Stomach (tissue), 4 donors: ENCODE measurements around the gene GCNT4.

ENCODE experiments used
- CTCF ChIP-seq, 7 experiments: fragments of 450-650 bp in 4 of 7; fragments of 200-600 bp in 3 of 7; sonication (generic) in 3 of 7; IDR thresholded peaks; one replicate each; pipeline ENCODE4 v1.5.1; 2016 to 2019; ENCODE audit warnings: antibody characterized with exemption in 7 of 7, control low read depth in 2 of 7, mild to moderate bottlenecking in 1 of 7
- POLR2AphosphoS5 ChIP-seq, 3 donors: sonication (generic); formaldehyde crosslinking; IDR thresholded peaks; one replicate each; pipeline ENCODE4 v1.6.1; 2016; ENCODE audit warnings: antibody characterized with exemption in 3 of 3

GRCh38 chr5:75089137-75089536, 36.8 kb upstream of the GCNT4 start:
- TF ChIP-seq POLR2AphosphoS5 (IDR thresholded peaks at IDR 0.05) (no peak), CTCF (IDR thresholded peaks at IDR 0.05) (no peak)
